Measurements from ENCODE around the gene MYO1D. TPM values are rescaled to one million over a fixed set of nuclear protein-coding genes. Genes with fewer than 3 reads are reported as not detected.

Gene MYO1D
- total and polyA plus RNA-seq, 4 donors = 4.5 to 22.9 (median 13.3) TPM

DNA sequence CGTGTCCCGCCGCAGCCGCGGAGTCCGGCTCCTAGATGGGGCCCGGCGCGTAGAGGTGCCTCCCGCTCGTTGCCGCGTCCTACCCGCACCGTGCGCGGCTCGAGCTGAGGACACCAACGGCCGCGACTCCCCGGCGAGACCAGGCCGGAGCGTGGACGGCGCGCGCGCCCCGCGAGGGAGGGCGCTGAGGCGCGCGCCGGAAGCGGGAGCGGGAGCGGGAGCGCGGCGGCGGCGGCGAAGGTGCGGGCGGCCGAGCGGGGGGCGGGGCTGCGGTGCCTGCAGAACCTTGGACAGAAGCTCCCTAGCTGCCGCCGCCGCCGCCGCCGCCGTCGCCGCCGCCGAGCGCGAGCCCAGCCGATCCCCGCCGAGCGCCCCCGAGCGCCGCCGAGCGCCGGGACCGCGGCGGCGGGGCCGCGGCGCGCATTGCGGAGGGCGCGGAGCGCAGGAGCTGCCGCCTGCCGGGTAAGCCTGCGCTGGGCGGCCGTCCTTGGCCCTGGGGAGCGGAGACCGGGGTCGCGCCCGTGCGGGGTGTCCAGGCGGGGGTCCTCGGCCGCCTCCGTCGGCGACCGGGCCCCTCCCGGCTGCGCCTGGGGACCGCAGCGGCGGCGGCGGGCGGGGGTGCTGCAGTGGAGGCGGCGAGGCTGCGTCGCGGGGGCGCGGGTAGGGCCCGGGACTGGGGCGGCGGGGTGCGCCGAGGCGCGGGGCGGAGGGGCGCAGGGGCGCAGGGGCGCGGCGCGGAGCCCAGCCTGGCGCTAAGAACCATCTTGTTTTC, 390.0 kb downstream of the MYO1D start, which contains the start of gene CDK5R1:
Gene CDK5R1, plus strand, starts transcription at position 293 of the 772 bp plus-strand sequence. CDS start 628 bp downstream, outside the sequence.
- TF ChIP-seq, protein P1, sequence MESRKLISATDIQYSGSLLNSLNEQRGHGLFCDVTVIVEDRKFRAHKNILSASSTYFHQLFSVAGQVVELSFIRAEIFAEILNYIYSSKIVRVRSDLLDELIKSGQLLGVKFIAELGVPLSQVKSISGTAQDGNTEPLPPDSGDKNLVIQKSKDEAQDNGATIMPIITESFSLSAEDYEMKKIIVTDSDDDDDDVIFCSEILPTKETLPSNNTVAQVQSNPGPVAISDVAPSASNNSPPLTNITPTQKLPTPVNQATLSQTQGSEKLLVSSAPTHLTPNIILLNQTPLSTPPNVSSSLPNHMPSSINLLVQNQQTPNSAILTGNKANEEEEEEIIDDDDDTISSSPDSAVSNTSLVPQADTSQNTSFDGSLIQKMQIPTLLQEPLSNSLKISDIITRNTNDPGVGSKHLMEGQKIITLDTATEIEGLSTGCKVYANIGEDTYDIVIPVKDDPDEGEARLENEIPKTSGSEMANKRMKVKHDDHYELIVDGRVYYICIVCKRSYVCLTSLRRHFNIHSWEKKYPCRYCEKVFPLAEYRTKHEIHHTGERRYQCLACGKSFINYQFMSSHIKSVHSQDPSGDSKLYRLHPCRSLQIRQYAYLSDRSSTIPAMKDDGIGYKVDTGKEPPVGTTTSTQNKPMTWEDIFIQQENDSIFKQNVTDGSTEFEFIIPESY (IDR thresholded peaks at IDR 0.05) = no peak
- no peak for TF ChIP-seq EGR1 (IDR thresholded peaks at IDR 0.05; ENCODE audit: low read depth in 2 of 2)
- TF ChIP-seq, protein P2, sequence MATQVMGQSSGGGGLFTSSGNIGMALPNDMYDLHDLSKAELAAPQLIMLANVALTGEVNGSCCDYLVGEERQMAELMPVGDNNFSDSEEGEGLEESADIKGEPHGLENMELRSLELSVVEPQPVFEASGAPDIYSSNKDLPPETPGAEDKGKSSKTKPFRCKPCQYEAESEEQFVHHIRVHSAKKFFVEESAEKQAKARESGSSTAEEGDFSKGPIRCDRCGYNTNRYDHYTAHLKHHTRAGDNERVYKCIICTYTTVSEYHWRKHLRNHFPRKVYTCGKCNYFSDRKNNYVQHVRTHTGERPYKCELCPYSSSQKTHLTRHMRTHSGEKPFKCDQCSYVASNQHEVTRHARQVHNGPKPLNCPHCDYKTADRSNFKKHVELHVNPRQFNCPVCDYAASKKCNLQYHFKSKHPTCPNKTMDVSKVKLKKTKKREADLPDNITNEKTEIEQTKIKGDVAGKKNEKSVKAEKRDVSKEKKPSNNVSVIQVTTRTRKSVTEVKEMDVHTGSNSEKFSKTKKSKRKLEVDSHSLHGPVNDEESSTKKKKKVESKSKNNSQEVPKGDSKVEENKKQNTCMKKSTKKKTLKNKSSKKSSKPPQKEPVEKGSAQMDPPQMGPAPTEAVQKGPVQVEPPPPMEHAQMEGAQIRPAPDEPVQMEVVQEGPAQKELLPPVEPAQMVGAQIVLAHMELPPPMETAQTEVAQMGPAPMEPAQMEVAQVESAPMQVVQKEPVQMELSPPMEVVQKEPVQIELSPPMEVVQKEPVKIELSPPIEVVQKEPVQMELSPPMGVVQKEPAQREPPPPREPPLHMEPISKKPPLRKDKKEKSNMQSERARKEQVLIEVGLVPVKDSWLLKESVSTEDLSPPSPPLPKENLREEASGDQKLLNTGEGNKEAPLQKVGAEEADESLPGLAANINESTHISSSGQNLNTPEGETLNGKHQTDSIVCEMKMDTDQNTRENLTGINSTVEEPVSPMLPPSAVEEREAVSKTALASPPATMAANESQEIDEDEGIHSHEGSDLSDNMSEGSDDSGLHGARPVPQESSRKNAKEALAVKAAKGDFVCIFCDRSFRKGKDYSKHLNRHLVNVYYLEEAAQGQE (IDR thresholded peaks at IDR 0.05) = peak; percentile 39
- no peak for TF ChIP-seq NR2F2 (IDR thresholded peaks at IDR 0.05)
- TF ChIP-seq RXRA (IDR thresholded peaks at IDR 0.05) = no peak
- no peak for TF ChIP-seq HNF4G (IDR thresholded peaks at IDR 0.05)
- Histone ChIP-seq H3K4me3 (ENCODE audit: low read depth in 1 of 3, low read length in 3 of 3) (peak within 1 kb of the TSS; percentile 43 to 83 (median 61)), H3K36me3 (ENCODE audit: control insufficient read depth in 4 of 4, insufficient read depth in 3 of 4, low read depth in 1 of 4, low read length in 3 of 4) (peaks cover 0 to 5% (median 4%) of the 10 kb centered on the region in 4 donors), H3K9me3 (ENCODE audit: control insufficient read depth in 4 of 4, low read length in 3 of 4) (no peaks in the 10 kb centered on the region), H3K27me3 (ENCODE audit: control insufficient read depth in 4 of 4, insufficient read depth in 4 of 4, low read length in 3 of 4) (no peaks in the 10 kb centered on the region), H3K4me1 (ENCODE audit: control insufficient read depth in 4 of 4, insufficient read depth in 4 of 4, low read length in 3 of 4) (peaks cover 8 to 12% (median 10%) of the 10 kb centered on the region in 4 donors), H3K9ac (ENCODE audit: low read depth in 1 of 2, low read length in 2 of 2) (peak within 1 kb of the TSS in 1 of 2 donors; percentile 22), H3K27ac (ENCODE audit: low read depth in 1 of 2, low read length in 2 of 2) (peak within 1 kb of the TSS; percentile 52 to 63)
- DNase-seq (ENCODE audit: low spot score) = peak; percentile 67
- under 1% methylated on average over 135 of the region's 135 CpGs for WGBS

DNA sequence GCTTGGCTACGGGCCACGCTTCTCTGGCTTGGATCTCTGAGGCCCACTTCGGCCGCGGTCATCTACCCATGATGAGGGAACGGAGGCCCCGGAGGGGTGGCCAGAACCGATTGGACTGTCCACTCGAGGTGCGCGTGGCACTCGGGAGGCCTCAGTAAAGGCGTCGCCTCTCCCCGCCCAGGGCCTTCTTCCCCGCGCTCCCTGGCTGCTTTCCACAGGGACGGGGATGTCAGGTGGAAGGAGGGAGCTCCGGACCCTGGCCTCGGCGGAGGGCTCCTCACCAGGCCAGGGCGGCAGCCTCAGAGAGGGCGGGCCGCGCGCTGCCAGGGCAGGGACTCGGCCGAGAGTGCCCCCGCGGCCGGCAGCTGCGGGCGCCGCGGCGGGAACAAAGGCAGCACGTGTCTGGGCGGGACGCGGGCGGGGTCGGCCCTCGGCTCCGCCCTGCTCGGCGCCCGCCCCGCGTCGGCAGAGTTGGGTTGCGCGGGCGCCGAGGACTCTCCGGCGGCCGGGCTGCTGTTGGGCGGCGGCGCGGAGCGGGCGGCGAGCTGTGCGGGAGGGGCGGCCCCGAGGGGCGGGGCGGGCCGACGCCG, 390.7 kb downstream of the MYO1D start:
- no peak overlapping the region for H3K9ac ChIP-seq (ENCODE audit: low read depth in 1 of 2, low read length in 2 of 2)
- H3K4me3 ChIP-seq (ENCODE audit: low read depth in 1 of 3, low read length in 3 of 3) = peak overlapping the region; percentile 43 to 83 (median 61)
- WGBS = 4% methylated on average over 72 of the region's 72 CpGs
- DNase-seq (ENCODE audit: low spot score) = peak; percentile 62
- peak overlapping the region; percentile 52 to 63 for H3K27ac ChIP-seq (ENCODE audit: low read depth in 1 of 2, low read length in 2 of 2)
- TF ChIP-seq, protein P2 (IDR thresholded peaks at IDR 0.05) = no peak
- peak in 1 of 2 donors; percentile 8 for TF ChIP-seq HNF4A (conservative IDR thresholded peaks at IDR 0.05)
- peaks cover 8 to 12% (median 10%) of the 10 kb centered on the region in 4 donors for H3K4me1 ChIP-seq (ENCODE audit: control insufficient read depth in 4 of 4, insufficient read depth in 4 of 4, low read length in 3 of 4)
- no peaks in the 10 kb centered on the region for H3K27me3 ChIP-seq (ENCODE audit: control insufficient read depth in 4 of 4, insufficient read depth in 4 of 4, low read length in 3 of 4)
- H3K36me3 ChIP-seq (ENCODE audit: control insufficient read depth in 4 of 4, insufficient read depth in 3 of 4, low read depth in 1 of 4, low read length in 3 of 4) = peaks cover 0 to 12% (median 7%) of the 10 kb centered on the region in 4 donors
- H3K9me3 ChIP-seq (ENCODE audit: control insufficient read depth in 4 of 4, low read length in 3 of 4) = no peaks in the 10 kb centered on the region

Measured in liver (tissue), 9 donors.